Smooth muscle cell (in vitro differentiated cells): ENCODE results near the gene NINJ1. TPM values are rescaled to one million over a fixed set of nuclear protein-coding genes. Genes with fewer than 3 reads are reported as not detected.
A peak's percentile ranks its signal among the peaks of the same experiment; 100 is the strongest.

Source experiments
- DNase-seq: peaks from one replicate; lab custom pipeline; 2025; ENCODE audit not compliant: unreplicated experiment; lab: John Stamatoyannopoulos, UW
- H2AFZ ChIP-seq: fragments of 200-600 bp; sonication (generic); 2 replicates; pipeline ENCODE4 v1.6.0; 2016; ENCODE audit warnings: antibody characterized with exemption, low read depth, mild to moderate bottlenecking
- H3F3A ChIP-seq: fragments of 200-600 bp; sonication (generic); 2 replicates; pipeline ENCODE4 v1.6.0; 2017; ENCODE audit warnings: antibody characterized with exemption, low read depth
- H3K27ac ChIP-seq: fragments of 200-600 bp; sonication (generic); 2 replicates; pipeline ENCODE4 v1.5.1; 2016; ENCODE audit warnings: low read depth, mild to moderate bottlenecking
- H3K27me3 ChIP-seq: fragments of 200-600 bp; sonication (generic); 2 replicates; pipeline ENCODE4 v1.6.1; 2016; ENCODE audit warnings: low read depth, mild to moderate bottlenecking
- H3K36me3 ChIP-seq: fragments of 200-600 bp; sonication (generic); 2 replicates; pipeline ENCODE4 v1.5.1; 2016; ENCODE audit warnings: low read depth
- H3K4me1 ChIP-seq: fragments of 200-600 bp; sonication (generic); 2 replicates; pipeline ENCODE4 v1.5.1; 2016; ENCODE audit warnings: low read depth
- H3K4me2 ChIP-seq: fragments of 200-600 bp; sonication (generic); 2 replicates; pipeline ENCODE4 v1.6.0; 2016; ENCODE audit warnings: mild to moderate bottlenecking
- H3K4me3 ChIP-seq: fragments of 200-600 bp; sonication (generic); 2 replicates; pipeline ENCODE4 v1.5.1; 2016; ENCODE audit warnings: mild to moderate bottlenecking
- H3K79me2 ChIP-seq: fragments of 200-600 bp; sonication (generic); 2 replicates; pipeline ENCODE4 v1.6.0; 2016; ENCODE audit warnings: low read depth, mild to moderate bottlenecking
- H3K9ac ChIP-seq: fragments of 200-600 bp; sonication (generic); 2 replicates; pipeline ENCODE4 v1.6.0; 2016; ENCODE audit warnings: low read depth
- H3K9me3 ChIP-seq: fragments of 200-600 bp; sonication (generic); replicated peaks from 2 replicates; pipeline ENCODE4 v1.5.1; 2016; ENCODE audit warnings: low read depth
- H4K20me1 ChIP-seq: fragments of 200-600 bp; sonication (generic); 2 replicates; pipeline ENCODE4 v1.6.0; 2016; ENCODE audit warnings: low read depth
- CTCF ChIP-seq: fragments of 200-600 bp; sonication (generic); IDR thresholded peaks from 2 replicates; pipeline ENCODE4 v1.5.1; 2017; ENCODE audit warnings: borderline replicate concordance, mild to moderate bottlenecking, antibody characterized with exemption; ENCODE audit not compliant: insufficient read depth, poor library complexity, severe bottlenecking
- WGBS: methylation state at CpG from one replicate; pipeline ENCODE4 v1.1.7; 2016; ENCODE audit warnings: low lambda C conversion rate; 5-methylcytosine and 5-hydroxymethylcytosine counted together
- polyA plus RNA-seq: library from polyadenylated mRNA; unstranded; fragments of >200 nt; fragmentation: Nextera tagmentation; extraction: Ambion mirVana; gene quantifications from 2 replicates; pipeline ENCODE4 v1.2.1, GENCODE V29; 2016
- total RNA-seq: library from RNA; depleted of rRNA; stranded (reverse); fragments of >200 nt; gene quantifications from 2 replicates; pipeline ENCODE4 v1.2.3, GENCODE V29; 2014

NINJ1 gene
- total and polyA plus RNA-seq, 2 experiments from 2014 or later, result 34.3 to 53.7 TPM

DNA sequence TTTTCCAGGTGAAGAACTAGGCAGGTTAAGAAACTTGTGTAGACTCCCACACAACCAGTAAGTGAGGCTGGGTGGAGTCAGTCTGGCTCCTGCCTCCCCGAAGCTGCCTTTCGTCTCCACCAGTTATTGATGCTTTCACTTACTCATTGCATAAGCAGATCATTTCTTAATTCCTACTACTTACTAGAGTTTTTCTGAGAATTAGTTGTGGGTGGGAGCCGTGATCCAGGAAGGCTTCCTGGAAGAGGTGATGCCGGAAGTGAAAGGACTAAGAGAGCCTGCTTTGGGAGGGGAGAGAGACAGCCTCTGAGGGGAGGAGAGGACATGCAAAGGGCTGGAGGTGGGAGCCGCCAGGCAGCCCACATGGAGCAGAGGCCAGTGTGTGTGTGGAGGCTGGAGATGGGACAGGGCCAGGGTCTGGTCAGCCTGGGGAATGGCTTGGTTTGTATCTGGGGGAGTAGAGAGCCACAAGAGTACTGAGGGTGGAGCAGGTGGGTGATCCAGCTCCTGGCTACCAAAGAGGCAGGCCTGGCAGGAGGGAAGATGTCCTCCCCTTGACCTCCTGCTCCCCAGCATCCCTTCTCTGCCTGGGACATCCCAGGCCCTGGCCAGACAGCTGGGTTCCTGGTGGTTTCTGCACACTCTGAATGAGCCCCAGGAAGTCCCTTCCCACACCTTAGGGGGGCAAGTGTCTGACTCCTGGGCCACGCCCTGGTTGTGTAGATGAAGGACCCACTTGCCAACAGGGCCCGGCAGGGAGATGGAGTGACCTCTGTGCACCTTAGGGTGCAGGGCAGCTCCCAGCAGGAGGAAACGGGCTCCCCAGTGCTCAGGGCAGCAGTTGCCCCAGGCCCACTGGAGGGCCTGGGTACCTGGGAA, 50.2 kb downstream of the NINJ1 start:
- no peaks in the 10 kb centered on the region for H3K27me3 ChIP-seq
- no peak overlapping the region for H3K9ac ChIP-seq
- H3K79me2 ChIP-seq, result no peaks in the 10 kb centered on the region
- no peak for TF ChIP-seq CTCF
- no peak overlapping the region for H2AFZ ChIP-seq
- no peaks in the 10 kb centered on the region for H4K20me1 ChIP-seq
- no peaks in the 10 kb centered on the region for H3K9me3 ChIP-seq
- peaks cover 8% of the 10 kb centered on the region for H3F3A ChIP-seq
- H3K4me1 ChIP-seq, result no peaks in the 10 kb centered on the region
- no peak overlapping the region for H3K4me2 ChIP-seq
- WGBS, result 75% methylated on average over 8 of the region's 8 CpGs
- no peak overlapping the region for H3K27ac ChIP-seq
- H3K4me3 ChIP-seq, result no peak overlapping the region
- H3K36me3 ChIP-seq, result no peaks in the 10 kb centered on the region
- no peak for DNase-seq

DNA sequence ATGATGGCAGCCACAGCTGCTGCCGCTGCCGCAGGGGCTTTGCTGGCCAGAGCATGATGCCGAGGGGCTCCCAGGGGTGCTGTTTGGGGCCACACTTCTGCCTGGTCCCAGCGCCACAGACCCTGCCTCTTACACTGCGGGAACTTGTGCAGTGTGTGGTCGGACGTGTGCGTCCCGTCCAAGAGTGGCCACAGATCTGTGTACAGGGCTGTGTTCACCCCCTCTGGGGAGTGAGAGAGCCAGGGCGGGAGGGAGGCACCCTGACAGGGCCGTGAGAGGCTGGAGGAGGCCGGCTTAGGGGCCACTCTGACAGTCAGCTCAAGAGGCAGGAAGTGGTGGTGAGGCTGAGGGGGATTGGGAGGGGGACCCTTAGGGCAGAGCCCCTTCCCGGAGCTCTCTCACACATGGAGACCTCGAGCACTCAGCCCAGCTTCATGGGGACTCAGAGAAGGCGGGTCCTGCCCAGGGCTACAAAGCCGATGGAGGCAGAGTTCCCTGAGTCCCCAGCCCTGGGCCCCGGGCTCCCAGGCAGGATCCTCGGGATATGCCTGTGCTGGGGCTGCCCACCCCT, 51.1 kb downstream of the NINJ1 start:
- DNase-seq, result no peak
- WGBS, result 77% methylated on average over 18 of the region's 18 CpGs

DNA sequence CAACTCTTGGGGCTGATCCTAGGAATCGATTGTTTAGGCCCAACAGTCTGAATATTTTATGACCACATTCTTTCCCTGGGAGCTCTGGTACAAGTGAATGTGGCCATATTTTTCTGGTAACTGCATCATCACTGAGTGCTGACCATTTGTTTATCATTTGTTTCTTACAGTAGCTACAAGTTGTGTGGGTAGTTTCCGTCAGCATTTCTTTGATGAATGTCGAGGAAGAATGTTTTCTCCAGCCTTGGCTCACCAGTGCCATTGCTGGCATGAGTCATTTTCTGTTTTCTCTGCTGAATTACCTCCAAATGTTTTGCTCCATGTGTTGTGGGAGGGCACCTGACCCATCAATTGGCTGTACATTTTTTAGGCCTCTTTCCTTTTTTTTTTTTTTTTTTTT, 52.1 kb downstream of the NINJ1 start:
- WGBS, result 18% methylated on average over 3 of the region's 3 CpGs
- peak overlapping the region; percentile 78 for H3K27ac ChIP-seq

More for the DNA sequence above, 51.1 kb downstream of the NINJ1 start:
- Histone ChIP-seq H3K79me2 (no peaks in the 10 kb centered on the region), H4K20me1 (no peaks in the 10 kb centered on the region), H3F3A (peaks cover 8% of the 10 kb centered on the region), H3K4me3 (no peak overlapping the region), H3K4me2 (no peak overlapping the region), H3K27me3 (no peaks in the 10 kb centered on the region), H3K27ac (peak overlapping the region; percentile 14), H3K9me3 (no peaks in the 10 kb centered on the region), H3K9ac (no peak overlapping the region), H3K4me1 (no peaks in the 10 kb centered on the region), H2AFZ (no peak overlapping the region), H3K36me3 (no peaks in the 10 kb centered on the region)
- TF ChIP-seq CTCF, result no peak

More for the DNA sequence above, 52.1 kb downstream of the NINJ1 start:
- Histone ChIP-seq H2AFZ (no peak overlapping the region), H3K27me3 (no peaks in the 10 kb centered on the region), H3F3A (peaks cover 8% of the 10 kb centered on the region), H3K4me1 (no peaks in the 10 kb centered on the region), H3K4me3 (no peak overlapping the region), H4K20me1 (no peaks in the 10 kb centered on the region), H3K4me2 (no peak overlapping the region), H3K9me3 (no peaks in the 10 kb centered on the region), H3K9ac (peak overlapping the region; percentile 9), H3K36me3 (no peaks in the 10 kb centered on the region), H3K79me2 (no peaks in the 10 kb centered on the region)
- TF ChIP-seq CTCF, result no peak
- DNase-seq, result no peak
